ENCODE measurements around the gene EEPD1. TPM values are rescaled to one million over a fixed set of nuclear protein-coding genes. Genes with fewer than 3 reads are reported as not detected.

Gene EEPD1
- total RNA-seq, 1 donor from 2014 or later: 9.9 TPM

DNA sequence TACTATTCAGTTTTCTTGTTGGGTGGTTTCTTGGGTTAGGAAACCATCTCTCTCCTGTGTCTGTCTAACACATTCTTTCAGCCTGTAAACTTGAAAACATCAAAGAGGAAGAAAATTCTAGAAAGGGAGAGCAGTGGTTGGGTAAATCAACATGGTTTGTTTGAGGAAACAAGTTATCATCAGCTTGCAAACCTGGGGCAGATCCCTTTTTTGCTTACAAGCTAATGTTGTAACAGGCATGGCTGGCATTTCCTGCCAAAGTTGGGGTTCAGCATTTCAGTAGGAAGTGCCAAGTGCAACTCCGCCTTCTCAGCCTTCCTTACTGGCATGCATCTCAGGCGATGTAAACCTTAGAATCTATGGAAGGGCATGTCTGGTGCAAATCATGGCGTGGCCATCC lies 112.6 kb downstream of the EEPD1 start:
- TF ChIP-seq, protein P1, sequence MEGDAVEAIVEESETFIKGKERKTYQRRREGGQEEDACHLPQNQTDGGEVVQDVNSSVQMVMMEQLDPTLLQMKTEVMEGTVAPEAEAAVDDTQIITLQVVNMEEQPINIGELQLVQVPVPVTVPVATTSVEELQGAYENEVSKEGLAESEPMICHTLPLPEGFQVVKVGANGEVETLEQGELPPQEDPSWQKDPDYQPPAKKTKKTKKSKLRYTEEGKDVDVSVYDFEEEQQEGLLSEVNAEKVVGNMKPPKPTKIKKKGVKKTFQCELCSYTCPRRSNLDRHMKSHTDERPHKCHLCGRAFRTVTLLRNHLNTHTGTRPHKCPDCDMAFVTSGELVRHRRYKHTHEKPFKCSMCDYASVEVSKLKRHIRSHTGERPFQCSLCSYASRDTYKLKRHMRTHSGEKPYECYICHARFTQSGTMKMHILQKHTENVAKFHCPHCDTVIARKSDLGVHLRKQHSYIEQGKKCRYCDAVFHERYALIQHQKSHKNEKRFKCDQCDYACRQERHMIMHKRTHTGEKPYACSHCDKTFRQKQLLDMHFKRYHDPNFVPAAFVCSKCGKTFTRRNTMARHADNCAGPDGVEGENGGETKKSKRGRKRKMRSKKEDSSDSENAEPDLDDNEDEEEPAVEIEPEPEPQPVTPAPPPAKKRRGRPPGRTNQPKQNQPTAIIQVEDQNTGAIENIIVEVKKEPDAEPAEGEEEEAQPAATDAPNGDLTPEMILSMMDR (IDR thresholded peaks at IDR 0.05): no peak
- peak; percentile 58 for ATAC-seq

DNA sequence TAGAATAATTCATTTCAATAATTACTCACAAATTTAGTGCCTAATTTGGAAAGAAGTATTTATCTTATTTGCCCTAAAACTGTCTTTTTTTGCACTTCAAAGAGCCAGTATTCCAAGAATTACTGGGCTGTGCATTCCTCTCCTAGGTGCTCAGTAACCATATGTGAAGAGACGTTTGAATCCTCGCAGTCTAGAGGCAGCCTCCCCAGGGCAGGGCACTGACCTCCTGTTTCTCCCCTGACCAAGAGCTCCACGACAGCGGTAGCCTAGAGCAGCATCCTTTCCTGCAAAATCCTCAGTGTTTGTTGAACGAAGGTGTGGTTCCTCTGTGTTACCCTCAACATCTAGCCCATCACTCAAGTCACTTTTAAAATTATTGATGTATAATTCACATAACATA lies 113.1 kb downstream of the EEPD1 start:
- Histone ChIP-seq H3K9me3 (no peaks in the 10 kb centered on the region), H3K4me3 (no peak overlapping the region), H3K27me3 (no peaks in the 10 kb centered on the region), H3K27ac (no peak overlapping the region), H3K4me1 (peaks cover 41% of the 10 kb centered on the region), H3K36me3 (no peaks in the 10 kb centered on the region)
- intact Hi-C loops (cut with DNase I): no loop called here
- no peak for ATAC-seq
- DNase-seq: no peak
- TF ChIP-seq, protein P1 (IDR thresholded peaks at IDR 0.05): no peak

More for the DNA sequence above, 112.6 kb downstream of the EEPD1 start:
- intact Hi-C loops (cut with DNase I): no loop called here
- H3K4me1 ChIP-seq: peaks cover 41% of the 10 kb centered on the region
- H3K9me3 ChIP-seq: no peaks in the 10 kb centered on the region
- peak overlapping the region; percentile 47 for H3K27ac ChIP-seq
- H3K36me3 ChIP-seq: no peaks in the 10 kb centered on the region
- no peak for DNase-seq
- no peak overlapping the region for H3K4me3 ChIP-seq
- no peaks in the 10 kb centered on the region for H3K27me3 ChIP-seq

DNA sequence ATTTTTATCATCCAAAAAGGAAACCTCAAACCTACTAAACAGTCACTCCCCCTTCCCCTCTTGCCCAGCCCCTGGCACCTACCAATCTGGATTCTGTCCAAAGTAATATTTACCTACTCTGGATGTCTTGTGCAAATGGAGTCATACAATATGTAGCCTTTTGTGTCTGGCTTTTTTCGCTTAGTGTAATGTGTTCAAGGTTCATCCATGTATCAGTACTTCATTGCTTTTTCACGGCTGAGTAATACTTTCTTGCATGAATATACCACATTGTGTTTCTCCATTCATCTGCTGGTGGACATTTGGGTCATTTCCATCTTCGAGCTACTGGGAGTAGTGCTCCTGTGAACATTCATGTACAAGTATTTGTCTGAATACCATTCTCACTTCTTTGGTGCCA lies 113.6 kb downstream of the EEPD1 start:
- peaks cover 37% of the 10 kb centered on the region for H3K4me1 ChIP-seq
- DNase-seq (no peak), ATAC-seq (no peak)
- H3K27me3 ChIP-seq: no peaks in the 10 kb centered on the region
- TF ChIP-seq, protein P1 (IDR thresholded peaks at IDR 0.05): no peak
- H3K4me3 ChIP-seq: no peak overlapping the region
- H3K27ac ChIP-seq: no peak overlapping the region
- H3K9me3 ChIP-seq: no peaks in the 10 kb centered on the region
- no peaks in the 10 kb centered on the region for H3K36me3 ChIP-seq
- intact Hi-C loops (cut with DNase I): no loop called here

DNA sequence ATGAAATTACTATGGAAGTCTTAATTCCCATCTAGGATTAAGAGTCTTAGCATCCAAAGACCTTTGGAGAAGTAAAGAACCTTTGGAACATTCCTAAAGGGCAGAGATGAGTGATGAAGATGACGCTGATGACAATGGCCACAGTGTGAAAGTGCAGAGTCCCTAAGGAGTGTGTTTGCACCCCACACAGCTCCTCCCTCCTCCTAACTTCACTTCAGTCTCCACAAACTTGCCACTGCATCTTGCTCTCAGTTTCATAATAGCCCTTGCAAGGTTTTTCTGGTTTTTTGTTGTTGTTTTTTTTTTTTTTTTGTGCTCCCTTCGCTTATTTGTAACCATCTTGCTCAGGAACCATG lies 119.1 kb downstream of the EEPD1 start:
- Histone ChIP-seq H3K9me3 (no peaks in the 10 kb centered on the region), H3K36me3 (no peaks in the 10 kb centered on the region), H3K4me1 (peaks cover 7% of the 10 kb centered on the region), H3K27ac (no peak overlapping the region), H3K27me3 (no peaks in the 10 kb centered on the region), H3K4me3 (no peak overlapping the region)
- intact Hi-C loops (cut with DNase I): no loop called here
- no peak for DNase-seq
- TF ChIP-seq, protein P1 (IDR thresholded peaks at IDR 0.05): no peak
- ATAC-seq: no peak

DNA sequence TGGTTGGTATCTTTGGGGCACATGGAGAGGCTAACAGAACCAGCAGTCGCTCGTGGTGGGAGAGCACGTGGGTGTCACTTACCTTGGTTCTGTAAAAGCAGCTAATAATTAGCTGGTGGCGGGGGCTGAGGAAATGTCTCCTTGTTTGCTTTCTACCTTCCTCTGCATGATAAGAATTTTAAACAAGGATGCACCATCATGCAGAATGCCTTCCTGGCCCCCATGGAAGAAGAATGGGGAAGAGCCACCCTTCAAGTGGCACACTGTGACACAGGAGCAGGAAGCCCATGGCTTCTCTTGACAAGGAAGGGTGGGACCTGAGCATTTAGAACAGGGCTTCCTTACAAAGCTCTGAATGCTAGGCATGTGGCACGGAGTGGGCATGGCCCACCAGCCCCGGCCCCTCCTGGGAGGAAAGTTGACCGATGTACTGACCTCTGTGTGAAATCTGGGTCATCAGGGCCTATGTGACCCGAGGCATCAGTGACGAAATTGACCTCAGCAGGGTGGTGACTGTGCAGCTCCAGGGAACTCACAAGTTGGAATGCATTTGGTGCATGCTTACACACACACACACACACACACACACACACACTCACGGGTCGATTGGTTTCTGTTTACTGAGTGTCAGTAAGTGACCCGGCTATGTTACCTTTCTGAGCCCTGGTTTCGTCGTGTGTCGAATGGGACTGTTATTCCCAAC lies 119.7 kb downstream of the EEPD1 start:
- Histone ChIP-seq H3K4me3 (no peak overlapping the region), H3K36me3 (no peaks in the 10 kb centered on the region), H3K27ac (no peak overlapping the region), H3K27me3 (no peaks in the 10 kb centered on the region), H3K9me3 (no peaks in the 10 kb centered on the region), H3K4me1 (peaks cover 7% of the 10 kb centered on the region)
- no peak for DNase-seq
- peak; percentile 87 for ATAC-seq
- TF ChIP-seq, protein P1 (IDR thresholded peaks at IDR 0.05): no peak
- intact Hi-C loops (cut with DNase I): no loop called here

DNA sequence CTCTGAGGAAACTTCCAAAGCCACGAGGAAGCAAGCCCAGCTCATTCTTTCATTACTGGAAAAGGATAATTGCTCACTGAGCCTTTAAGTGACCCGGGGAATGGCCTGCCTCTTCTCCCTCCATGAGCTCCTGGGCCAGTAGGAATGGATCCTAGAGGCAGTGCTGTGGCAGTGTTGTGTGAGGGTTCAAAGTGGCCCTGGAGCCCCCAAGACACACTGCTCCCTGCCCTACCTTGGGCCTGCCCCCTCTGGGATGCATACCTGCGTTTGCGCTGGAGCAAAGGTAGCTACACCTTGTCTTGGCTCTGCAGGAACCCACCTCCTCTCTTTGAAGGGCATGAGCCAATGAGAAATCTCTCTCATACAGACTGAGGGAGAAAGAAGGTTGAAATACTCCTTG lies 120.8 kb downstream of the EEPD1 start:
- H3K4me1 ChIP-seq: peaks cover 7% of the 10 kb centered on the region
- no peaks in the 10 kb centered on the region for H3K36me3 ChIP-seq
- TF ChIP-seq, protein P1 (IDR thresholded peaks at IDR 0.05): no peak
- no peak overlapping the region for H3K27ac ChIP-seq
- ATAC-seq (no peak), DNase-seq (no peak)
- no peak overlapping the region for H3K4me3 ChIP-seq
- no peaks in the 10 kb centered on the region for H3K27me3 ChIP-seq
- intact Hi-C loops (cut with DNase I): no loop called here
- no peaks in the 10 kb centered on the region for H3K9me3 ChIP-seq

All from upper lobe of right lung (tissue), 1 donor.